ENCODE measurements around the gene PTGFRN. TPM values are rescaled to one million over a fixed set of nuclear protein-coding genes. Genes with fewer than 3 reads are reported as not detected.

PTGFRN gene
- total and polyA plus RNA-seq, 9 donors = 22.9 to 106 (median 65.8) TPM

- intact Hi-C loops (cut with DNase I) = no loop called here
- H3K9me3 ChIP-seq = no peaks in the 10 kb centered on the region
- H3K4me1 ChIP-seq (ENCODE audit: insufficient read depth) = no peaks in the 10 kb centered on the region
- TF ChIP-seq EP300 (IDR thresholded peaks at IDR 0.05) (no peak), POLR2A (IDR thresholded peaks at IDR 0.05) (no peak), CTCF (IDR thresholded peaks at IDR 0.05) (no peak)
- no peaks in the 10 kb centered on the region for H3K36me3 ChIP-seq
- no peak for DNase-seq
- H3K27ac ChIP-seq = no peak overlapping the region
- no peaks in the 10 kb centered on the region for H3K27me3 ChIP-seq
- 75 to 84% (median 81%) methylated on average over 2 of the region's 2 CpGs for WGBS, 3 donors
- H3K4me3 ChIP-seq = no peak overlapping the region
These were observed 49.3 kb downstream of the PTGFRN start for GRCh38 chr1:116958977-116959376.

DNA sequence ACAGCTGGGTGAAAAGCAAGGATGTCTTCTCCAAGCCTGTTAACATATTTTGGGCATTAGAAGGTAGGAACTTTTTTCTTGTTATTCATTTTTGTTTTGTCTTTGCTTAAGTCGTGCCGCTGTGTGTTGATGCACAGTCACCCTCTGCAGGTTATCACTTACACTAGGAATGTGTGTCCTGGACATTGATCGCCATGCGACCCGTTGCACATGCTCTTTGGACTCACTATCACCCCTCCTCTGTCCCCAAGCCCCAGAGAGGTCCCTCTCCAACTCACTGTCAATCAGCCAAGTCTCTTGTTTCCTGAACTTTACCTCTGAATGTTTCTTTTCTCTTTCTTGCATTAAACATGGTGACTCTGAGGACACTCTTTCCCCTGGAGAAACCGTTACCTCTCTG, 51.9 kb downstream of the PTGFRN start:
- WGBS, 3 donors = 84 to 89% (median 86%) methylated on average over 6 of the region's 6 CpGs
- H3K9me3 ChIP-seq = no peaks in the 10 kb centered on the region
- intact Hi-C loops (cut with DNase I) = no loop called here
- no peak for TF ChIP-seq EP300 (IDR thresholded peaks at IDR 0.05)
- no peak for TF ChIP-seq POLR2A (IDR thresholded peaks at IDR 0.05)
- TF ChIP-seq CTCF (IDR thresholded peaks at IDR 0.05) = no peak
- no peak overlapping the region for H3K4me3 ChIP-seq
- H3K27ac ChIP-seq = no peak overlapping the region
- no peak for DNase-seq
- H3K4me1 ChIP-seq (ENCODE audit: insufficient read depth) = no peaks in the 10 kb centered on the region
- no peaks in the 10 kb centered on the region for H3K27me3 ChIP-seq
- no peaks in the 10 kb centered on the region for H3K36me3 ChIP-seq

- no peak overlapping the region for H3K27ac ChIP-seq
- H3K36me3 ChIP-seq = no peaks in the 10 kb centered on the region
- H3K4me1 ChIP-seq (ENCODE audit: insufficient read depth) = no peaks in the 10 kb centered on the region
- WGBS, 3 donors = 69 to 75% (median 73%) methylated on average over 4 of the region's 4 CpGs
- DNase-seq = no peak
- no peaks in the 10 kb centered on the region for H3K9me3 ChIP-seq
- H3K4me3 ChIP-seq = no peak overlapping the region
- intact Hi-C loops (cut with DNase I) = no loop called here
- TF ChIP-seq EP300 (IDR thresholded peaks at IDR 0.05) (no peak), POLR2A (IDR thresholded peaks at IDR 0.05) (no peak), CTCF (IDR thresholded peaks at IDR 0.05) (no peak)
- H3K27me3 ChIP-seq = no peaks in the 10 kb centered on the region
These were observed 53.4 kb downstream of the PTGFRN start for GRCh38 chr1:116962987-116963639.

GRCh38 chr1:116966791-116967190, 57.1 kb downstream of the PTGFRN start:
- H3K27ac ChIP-seq = no peak overlapping the region
- 94 to 95% (median 94%) methylated on average over 11 of the region's 11 CpGs for WGBS, 3 donors
- H3K9me3 ChIP-seq = no peaks in the 10 kb centered on the region
- no peaks in the 10 kb centered on the region for H3K36me3 ChIP-seq
- H3K4me3 ChIP-seq = no peak overlapping the region
- no peak for DNase-seq
- intact Hi-C loops (cut with DNase I) = no loop called here
- no peaks in the 10 kb centered on the region for H3K27me3 ChIP-seq
- TF ChIP-seq CTCF (IDR thresholded peaks at IDR 0.05) = no peak
- TF ChIP-seq EP300 (IDR thresholded peaks at IDR 0.05) = no peak
- TF ChIP-seq POLR2A (IDR thresholded peaks at IDR 0.05) = no peak
- H3K4me1 ChIP-seq (ENCODE audit: insufficient read depth) = no peaks in the 10 kb centered on the region
